Left renal cortex interstitium (tissue), 4 donors: ENCODE measurements around the gene TCF7L2. TPM values are rescaled to one million over a fixed set of nuclear protein-coding genes. Genes with fewer than 3 reads are reported as not detected.

Experiments used
- DNase-seq, 4 donors: peaks; one replicate each; pipeline ENCODE4 v3.0.0-alpha.2; 2013; ENCODE audit warnings: low read depth in 4 of 4, low spot score in 2 of 4, missing footprints in 1 of 4
- polyA plus RNA-seq, 4 donors: library from polyadenylated mRNA; unstranded; fragments of 120-200 nt; gene quantifications; one replicate each; pipeline ENCODE4 v1.2.1, GENCODE V29; 2013; ENCODE audit not compliant: insufficient read length in 4 of 4

Gene TCF7L2
- 10 to 100 TPM; 35.6 to 57.0 (median 43.7) TPM for polyA plus RNA-seq

- peak in 3 of 4 donors; percentile 90 to 96 (median 93) for DNase-seq
Observed at GRCh38 chr10:112949875-112950507, at the start of gene TCF7L2. TCF7L2 (plus strand) TSS chr10:112950247; CDS start chr10:112950757, 510 bp downstream.

GRCh38 chr10:112902730-112903129, 47.3 kb upstream of the TCF7L2 start:
- DNase-seq: no peak

- DNase-seq: no peak
Observed at GRCh38 chr10:112904000-112904399, 46.0 kb upstream of the TCF7L2 start.

GRCh38 chr10:112906945-112907344, 43.1 kb upstream of the TCF7L2 start:
- DNase-seq: no peak

GRCh38 chr10:112907893-112908292, 42.2 kb upstream of the TCF7L2 start:
- no peak for DNase-seq

- DNase-seq: peak in 2 of 4 donors; percentile 61 to 64
Observed at GRCh38 chr10:112911206-112911605, 38.8 kb upstream of the TCF7L2 start.

GRCh38 chr10:112912410-112912928, 37.6 kb upstream of the TCF7L2 start:
- DNase-seq: peak in 2 of 4 donors; percentile 78 to 85

- DNase-seq: no peak
Observed at GRCh38 chr10:112913255-112913654, 36.8 kb upstream of the TCF7L2 start.

- DNase-seq: no peak
Observed at GRCh38 chr10:112913661-112914287, 36.3 kb upstream of the TCF7L2 start.

GRCh38 chr10:112914288-112914952, 35.6 kb upstream of the TCF7L2 start:
- DNase-seq: no peak

- DNase-seq: no peak
Observed at GRCh38 chr10:112915590-112916572, 34.2 kb upstream of the TCF7L2 start.

- DNase-seq: no peak
Observed at GRCh38 chr10:112917681-112918080, 32.4 kb upstream of the TCF7L2 start.

- no peak for DNase-seq
Observed at GRCh38 chr10:112918771-112919170, 31.3 kb upstream of the TCF7L2 start.

GRCh38 chr10:112919721-112920120, 30.3 kb upstream of the TCF7L2 start:
- no peak for DNase-seq

- no peak for DNase-seq
Observed at GRCh38 chr10:112926906-112927688, 22.9 kb upstream of the TCF7L2 start.

- DNase-seq: no peak
Observed at GRCh38 chr10:112927980-112928379, 22.1 kb upstream of the TCF7L2 start.

GRCh38 chr10:112932658-112933057, 17.4 kb upstream of the TCF7L2 start:
- DNase-seq: no peak

- DNase-seq: no peak
Observed at GRCh38 chr10:112934193-112934592, 15.9 kb upstream of the TCF7L2 start.

GRCh38 chr10:112938808-112939482, 11.1 kb upstream of the TCF7L2 start:
- no peak for DNase-seq
